HG03066 (cell line): ENCODE results near the gene GNA15.
"Not testable (repeated sequence)": the region's sequence is repeated elsewhere in the genome, so short reads cannot be mapped to it uniquely, and the experiment has no call there.

ENCODE experiments used
- ATAC-seq: cut with Tn5 transposase; IDR thresholded peaks from one replicate; pipeline ENCODE4 v1.9.1; 2021; ENCODE audit warnings: low read depth; ENCODE audit not compliant: unreplicated experiment

GNA15 gene

DNA sequence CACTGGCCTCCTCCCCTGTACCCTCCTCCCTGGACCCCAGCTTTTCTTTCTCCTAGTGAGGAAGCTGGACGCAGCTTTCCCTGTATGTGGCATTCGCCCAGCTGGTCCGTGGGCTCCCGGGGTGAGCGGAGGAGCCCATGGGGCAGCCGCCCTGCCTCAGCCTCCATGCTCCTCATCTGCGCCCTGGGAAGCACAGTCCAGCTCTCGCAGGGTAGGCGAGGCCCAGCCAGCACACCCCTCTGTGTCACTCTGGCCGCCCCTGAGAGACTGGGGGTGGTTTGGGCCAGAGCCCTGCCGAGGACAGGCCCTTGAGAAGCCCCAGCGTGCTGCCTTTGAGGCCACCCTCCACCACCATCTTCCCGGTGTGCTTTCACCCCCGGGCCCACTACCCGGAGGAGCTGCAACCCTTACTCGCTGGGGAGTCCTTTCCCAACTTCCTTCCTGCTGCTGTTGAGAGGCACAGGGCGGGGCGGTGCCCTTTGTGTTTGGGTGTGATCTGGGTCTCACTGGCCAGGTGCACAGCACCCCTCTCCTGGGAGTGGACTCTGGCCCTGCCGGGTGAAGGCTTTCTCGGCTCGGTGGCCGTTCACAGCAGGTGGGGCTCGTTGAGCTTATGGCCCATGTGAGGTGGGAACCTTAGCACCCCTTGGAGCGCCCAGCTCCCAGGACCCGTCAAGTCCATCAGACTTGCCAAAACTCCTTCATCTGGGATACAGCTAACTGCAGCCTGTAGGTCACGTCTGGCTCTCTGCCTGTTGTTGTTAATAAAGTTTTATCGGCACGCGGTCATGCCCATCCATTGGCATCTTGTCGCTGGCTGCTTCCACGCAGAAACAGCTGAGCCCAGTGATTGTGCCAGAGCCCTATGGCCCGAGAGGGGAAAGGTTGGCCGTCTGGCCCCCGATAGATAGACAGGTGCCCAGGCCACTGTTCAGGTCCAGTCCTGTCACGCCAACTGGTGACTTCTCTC lies 53.1 kb downstream of the GNA15 start:
- ATAC-seq, result no peak

DNA sequence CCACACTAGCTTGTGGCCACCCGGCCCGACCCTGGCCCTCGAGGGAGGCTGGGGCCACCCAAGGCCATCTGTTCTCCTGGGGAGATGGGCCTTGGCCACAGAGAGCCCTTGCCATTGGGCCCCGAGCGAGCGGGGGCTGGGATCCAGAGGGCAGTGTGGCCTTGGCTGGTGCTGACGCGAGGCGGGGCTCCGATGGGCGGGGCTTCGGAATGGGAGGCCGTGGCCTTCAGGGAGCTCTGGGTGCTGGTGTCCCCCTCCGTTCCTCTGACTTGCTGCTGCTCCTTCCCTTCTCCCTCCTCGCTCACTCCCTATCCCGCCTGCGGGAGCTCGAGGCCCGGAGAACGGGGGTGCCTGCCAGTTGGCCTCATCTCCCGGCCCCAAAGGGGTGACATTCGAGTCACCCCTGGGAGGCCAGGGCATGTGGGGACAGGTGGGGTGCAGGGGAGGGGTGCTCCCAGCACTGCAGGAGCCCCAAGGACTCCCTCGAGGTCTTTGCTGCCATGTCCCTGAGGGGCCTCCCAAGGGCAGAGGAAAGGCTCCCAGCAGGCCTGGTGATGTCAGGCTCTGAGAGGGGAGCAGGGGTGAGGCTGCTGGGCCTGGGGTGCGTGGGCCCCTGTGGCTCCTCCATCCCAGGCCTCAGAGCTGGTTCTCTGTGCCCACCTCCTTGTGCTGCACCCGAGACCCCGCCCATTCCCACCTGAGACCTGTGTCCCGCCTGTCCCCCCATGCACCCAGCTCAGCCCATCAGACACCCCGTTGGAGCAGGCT lies 54.1 kb downstream of the GNA15 start:
- ATAC-seq, result no peak

DNA sequence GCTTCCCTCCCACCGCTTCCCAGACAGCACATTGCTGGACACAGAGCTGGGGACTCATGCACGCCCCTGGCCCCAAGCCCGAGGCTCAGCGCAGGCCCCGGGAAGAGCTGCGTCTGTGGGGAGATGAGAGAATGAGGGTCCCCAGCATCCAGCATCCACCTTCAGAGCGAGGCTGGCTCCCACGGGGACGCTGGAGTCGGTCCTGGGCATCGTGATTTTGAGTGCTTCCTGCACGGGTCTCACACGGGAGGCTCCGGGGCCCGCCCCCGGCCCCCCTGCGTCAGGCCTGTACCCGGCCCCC lies 54.6 kb downstream of the GNA15 start:
- no peak for ATAC-seq

DNA sequence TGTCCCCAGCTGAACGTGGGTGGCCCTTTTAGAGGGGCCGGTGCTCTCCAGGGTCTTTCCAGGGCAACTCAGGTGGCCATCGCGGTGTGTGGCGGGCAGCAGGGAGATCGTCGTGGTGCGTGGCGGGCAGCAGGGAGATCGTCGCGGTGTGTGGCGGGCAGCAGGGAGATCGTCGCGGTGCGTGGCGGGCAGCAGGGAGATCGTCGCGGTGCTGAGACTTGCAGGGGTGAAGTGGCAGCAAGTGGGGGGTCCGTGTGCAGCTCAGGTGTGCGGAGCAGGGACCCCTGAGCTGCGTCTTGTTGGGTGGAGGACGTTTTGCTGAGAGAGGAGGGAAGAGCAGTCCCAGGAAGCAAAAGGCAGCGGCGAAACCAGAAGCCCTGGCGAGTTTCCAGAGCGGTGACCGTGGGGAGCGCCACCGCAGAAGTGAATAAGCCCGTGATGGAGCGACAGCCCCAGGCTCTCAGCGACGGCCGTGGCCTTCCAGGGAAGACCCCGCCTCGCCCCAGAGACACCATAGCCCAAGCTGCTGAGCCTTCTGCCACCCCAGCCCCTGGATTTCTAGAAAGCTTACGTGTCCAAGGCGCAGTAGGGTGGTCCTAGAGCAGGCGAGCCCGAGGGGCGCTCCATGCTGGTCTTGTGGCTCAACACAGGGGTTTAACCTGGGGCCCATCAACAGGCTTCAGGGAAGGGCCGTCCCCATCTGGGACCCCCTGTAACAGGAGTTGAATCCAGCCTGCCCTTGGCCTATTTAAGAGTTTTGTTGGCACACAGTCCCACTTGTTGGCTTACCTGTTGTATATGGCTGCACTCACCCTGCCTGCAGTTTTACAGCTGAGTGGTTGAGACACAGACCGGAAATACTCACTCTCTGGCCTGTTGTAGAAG lies 55.3 kb downstream of the GNA15 start:
- no peak for ATAC-seq

DNA sequence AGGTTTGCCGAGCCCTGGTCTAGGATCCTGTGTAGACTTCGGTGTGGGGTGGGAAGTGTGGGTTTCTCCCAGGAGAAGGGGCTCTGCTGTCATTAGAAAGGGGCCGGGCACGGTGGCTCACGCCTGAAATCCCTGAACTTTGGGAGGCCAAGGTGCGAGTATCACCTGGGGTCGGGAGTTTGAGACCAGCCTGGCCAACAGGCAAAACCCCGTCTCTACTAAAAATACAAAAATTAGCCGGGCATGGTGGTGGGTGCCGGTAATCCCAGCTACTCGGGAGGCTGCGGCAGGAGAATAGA lies 55.9 kb downstream of the GNA15 start:
- not testable (repeated sequence) for ATAC-seq

DNA sequence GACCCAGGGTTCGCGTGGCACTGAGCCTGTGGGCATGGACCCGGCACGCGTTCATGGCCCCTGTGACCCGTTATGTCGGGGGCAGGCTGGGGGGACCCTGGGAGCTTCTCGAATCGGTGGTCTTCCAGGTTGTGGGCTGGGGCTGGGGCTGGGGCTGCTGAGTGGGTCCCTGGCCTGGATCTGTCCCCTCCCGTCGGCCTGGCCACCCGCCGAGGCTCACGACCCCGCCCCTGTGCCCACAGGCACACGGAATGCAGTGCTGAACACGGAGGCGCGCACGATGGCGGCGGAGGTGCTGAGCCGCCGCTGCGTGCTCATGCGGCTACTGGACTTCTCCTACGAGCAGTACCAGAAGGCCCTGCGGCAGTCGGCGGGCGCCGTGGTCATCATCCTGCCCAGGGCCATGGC lies 56.4 kb downstream of the GNA15 start:
- no peak for ATAC-seq

DNA sequence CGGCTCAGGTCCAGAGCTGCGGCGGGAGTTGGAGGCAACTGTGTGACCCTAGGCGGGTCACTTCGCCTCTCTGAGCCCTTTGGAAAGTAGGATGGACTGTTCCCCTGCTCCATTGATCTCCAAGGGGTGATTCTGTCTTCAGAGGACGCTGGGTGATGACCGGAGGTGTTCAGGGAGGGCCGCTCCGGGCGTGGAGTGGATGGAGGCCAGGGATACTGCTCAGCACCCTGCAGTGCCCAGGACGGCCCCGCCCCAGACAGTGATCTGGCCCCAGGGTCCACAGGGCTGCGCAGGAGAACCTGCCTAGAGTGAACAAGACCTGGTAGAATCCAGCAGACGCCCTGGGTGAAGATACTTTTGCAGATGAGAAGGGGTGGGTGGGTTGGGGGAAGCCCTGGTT lies 56.9 kb downstream of the GNA15 start:
- ATAC-seq, result no peak

DNA sequence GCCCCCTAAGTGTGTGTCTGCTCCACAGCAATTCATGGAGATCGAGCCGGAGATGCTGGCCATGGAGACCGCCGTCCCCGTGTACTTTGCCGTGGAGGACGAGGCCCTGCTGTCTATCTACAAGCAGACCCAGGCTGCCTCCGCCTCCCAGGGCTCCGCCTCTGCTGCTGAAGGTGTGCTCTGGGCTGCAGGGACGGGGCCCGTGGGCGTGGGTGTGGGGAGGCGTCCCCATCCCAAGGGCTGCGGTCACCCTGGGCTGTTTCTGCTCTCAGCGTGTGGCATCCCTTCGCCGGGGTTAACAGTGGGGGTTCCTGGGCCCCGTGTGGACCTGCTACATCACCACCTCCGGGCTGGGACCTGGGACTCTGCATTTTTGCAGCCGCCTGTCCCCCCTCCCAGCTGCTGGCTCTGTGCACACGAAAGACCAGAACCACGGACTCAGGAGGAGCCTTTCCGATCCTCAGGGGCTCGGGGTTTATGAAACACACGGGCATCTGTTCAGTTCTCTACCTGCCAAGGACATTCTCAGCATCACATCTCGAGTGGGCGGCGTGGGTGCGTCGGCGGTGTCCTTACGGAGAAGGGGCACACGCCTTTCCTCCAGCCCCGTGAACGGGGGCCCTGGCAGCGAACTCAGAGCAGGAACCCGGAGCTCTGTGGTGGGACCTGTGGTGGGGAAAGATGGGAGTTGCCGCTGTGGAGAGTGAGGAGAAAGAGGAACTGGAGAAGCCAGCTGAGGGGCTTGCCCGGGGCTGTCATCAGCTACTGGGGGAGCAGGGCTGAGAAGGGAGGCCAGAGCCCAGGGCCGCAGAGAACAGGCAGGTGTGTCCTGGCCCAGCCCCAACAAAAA lies 57.6 kb downstream of the GNA15 start:
- ATAC-seq, result no peak

DNA sequence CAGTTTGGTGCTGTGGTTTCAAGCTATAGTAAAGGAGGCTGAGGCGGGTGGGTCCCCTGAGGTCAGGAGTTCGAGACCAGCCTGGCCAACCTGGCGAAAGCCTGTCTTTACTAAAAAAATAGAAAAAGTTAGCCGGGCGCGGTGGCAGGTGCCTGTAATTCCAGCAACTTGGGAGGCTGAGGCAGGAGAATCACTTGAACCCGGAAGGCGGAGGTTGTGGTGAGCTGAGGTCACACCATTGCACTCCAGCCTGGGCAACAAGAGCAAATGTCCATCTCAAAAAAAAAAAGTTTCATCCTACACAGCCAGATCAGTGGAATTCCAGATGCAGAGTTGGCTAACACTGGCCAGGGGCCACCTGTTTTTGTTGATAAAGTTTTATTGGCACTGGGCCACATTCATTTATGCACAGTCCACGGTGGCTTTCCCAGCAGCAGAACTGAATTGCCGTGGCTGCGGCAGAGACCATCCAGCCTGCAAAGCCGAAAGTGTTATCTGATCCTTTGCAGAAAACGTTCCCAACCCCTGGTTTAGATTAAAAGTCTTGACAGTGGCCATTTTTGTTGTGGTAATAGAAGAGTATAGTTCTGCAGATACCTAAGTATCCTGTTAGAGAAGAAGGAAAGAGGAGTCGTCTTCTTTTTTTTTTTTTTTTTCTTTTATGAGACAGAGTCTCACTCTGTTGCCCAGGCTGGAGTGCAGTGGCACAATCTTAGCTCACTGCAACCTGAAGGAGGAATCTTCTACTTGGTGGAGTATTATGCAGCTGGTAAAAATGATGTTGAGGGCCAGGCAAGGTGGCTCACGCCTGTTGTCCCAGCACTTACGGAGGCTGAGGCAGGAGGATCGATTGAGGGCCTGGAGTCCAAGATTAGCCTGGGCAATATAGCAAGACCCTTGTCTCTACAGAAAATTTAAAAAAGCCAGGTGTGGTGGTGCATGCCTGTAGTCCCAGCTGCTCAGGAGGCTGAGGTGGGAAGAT lies 58.6 kb downstream of the GNA15 start:
- no peak for ATAC-seq

DNA sequence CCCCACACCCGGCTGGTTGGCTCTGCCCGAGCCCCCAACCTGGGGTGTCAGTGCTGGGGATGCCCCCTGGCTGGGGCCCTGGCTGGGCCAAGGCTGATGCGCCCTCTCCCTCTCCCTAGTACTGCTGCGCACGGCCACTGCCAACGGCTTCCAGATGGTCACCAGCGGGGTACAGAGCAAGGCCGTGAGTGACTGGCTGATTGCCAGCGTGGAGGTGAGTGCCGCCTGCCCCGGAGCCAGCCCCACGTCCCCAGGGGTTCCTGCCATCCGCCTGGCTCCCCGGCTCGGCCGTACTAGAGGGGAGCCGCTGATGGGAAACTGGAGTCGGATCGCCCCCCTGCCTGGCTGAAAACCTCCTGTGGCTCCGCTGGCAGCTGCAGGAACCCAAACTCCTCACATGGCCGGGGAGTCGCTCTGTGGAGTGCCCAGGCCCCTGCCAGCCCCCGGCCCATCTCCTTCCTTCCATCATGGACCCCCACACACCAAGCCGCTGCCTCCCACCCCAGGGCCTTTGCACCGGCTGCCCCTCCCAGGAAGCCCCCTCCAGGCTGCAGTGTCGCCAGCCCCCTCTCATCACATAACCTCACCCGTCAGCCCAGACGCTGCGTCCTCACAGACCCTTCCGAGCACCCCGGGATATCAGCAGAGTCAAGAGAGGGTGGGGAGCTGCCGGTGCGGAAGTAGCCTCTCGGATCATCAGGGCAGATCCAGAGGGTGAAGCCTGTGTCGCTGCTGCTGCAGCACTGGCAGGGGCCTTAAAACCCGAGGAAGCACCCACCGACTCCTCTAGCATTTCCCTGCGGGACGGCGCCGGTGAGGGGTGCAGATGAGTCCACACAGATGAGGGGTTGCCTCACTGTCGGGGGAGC lies 60.5 kb downstream of the GNA15 start:
- no peak for ATAC-seq

DNA sequence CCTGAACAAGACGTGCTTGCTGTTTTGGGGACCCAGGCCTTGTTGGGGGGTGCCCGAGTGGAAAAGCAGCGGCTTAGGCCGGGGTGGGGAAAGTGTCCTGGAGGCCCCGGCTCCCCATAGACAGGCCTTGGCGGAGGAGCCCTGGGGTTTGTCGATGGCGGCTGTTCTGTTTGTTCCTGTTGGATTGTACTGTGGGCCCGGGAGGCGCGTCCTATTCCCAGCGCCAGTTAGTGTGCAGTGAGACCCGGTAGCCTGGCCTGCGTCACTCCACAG lies 61.0 kb downstream of the GNA15 start:
- no peak for ATAC-seq

DNA sequence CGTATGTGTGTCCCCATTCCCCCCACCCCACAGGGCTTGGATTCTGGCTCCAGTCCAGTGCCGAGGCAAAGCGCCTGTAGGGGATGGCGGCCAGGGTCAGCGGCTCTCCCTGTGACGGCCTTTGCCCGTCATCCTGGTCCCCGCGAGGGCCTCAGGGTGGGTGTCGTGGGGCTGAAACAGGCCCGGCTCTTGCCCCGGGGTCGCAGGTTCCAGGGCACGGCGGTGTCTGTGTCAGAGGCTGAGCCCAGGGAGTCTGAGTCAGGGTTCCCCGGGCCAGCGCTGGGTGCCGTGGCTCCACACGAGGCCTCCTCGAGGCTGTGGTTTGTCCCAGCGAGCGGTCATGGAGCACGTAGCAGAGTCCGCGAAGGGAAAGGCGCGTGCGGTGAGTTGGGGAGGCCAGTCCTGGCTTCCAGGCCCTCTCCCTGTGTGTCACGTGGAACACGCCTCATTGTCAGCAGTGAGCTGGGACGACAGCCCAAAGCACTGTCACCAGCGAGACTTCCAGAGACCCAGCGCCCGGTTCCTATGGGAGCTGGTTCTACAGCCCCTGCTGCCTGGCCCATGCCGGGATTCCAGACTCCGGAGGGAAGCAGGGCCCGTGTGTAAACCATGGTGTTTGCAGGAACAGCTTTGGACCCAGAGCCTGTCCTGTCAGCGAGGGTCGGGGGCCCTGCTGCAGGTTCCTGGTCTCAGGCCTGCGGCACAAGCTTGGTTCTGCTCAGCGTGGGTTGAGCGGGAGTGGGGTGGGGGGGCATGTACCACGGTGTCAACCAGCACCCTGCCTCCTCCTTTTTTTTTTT lies 63.3 kb downstream of the GNA15 start:
- ATAC-seq, result no peak

DNA sequence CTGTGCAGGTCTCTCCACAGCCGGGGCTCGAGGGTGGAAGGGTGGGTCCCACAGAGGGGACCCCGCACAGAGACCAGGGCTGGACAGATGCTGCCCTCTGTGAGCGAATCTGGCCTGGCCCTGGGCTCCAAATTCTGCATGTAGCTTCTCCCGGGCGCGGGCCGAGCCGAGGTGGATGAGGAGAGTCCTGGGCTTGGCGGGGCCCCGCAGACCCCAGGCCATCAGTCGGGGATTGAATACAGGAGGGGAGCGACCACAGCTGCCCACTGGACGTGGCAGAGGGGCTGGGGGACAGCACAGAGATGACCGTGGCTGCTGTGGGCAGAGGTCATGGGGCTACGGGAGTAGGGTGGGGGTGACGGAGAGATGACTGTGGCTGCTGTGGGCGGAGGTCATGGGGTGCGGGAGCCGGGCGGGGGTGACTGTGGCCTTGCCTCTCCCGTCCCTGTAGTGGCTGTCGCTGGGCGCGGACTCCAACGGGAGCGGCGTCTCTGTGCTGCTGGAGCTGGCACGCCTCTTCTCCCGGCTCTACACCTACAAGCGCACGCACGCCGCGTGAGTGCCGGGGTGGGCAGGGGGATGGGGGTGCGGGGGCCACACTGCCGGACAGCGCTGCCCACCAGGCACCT lies 65.4 kb downstream of the GNA15 start:
- ATAC-seq, result no peak

DNA sequence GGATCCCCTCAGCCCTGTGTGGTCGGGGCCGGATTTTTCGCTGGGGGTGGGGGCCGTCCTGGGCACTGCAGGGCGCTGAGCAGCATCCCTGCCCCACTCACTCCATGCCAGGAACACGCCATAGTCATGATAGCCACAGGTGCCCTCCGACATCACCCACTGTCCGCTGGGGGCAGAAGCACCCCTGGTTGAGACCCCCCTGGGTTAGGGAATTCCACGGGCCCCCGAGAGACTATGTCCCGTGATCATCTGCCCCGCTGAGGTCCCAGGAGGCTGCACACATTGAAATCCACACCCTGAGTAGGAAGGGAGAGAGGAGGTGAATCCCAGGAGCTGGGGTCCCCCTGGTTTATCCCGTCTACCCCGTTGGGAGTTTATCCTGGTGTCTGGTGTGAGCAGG lies 66.1 kb downstream of the GNA15 start:
- no peak for ATAC-seq

DNA sequence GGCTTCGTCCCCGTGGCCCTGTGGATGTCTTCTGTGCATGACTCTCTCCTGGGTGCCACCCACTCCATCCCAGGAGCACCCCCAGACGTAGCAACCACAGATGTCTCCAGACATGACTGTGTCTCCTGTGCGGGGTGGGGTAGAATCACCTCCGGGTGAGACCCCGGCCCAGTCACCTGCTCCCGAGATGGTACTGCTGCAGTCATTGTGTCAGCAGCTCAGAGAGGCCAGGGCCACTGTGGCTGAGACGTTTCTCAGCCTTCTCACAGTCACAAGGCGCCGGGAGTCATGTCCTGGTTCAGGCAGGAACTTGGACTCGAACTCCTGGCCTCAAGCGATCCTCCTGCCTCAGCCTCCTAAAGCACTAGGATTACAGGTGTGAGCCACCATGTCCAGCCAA lies 66.5 kb downstream of the GNA15 start:
- ATAC-seq, result no peak

DNA sequence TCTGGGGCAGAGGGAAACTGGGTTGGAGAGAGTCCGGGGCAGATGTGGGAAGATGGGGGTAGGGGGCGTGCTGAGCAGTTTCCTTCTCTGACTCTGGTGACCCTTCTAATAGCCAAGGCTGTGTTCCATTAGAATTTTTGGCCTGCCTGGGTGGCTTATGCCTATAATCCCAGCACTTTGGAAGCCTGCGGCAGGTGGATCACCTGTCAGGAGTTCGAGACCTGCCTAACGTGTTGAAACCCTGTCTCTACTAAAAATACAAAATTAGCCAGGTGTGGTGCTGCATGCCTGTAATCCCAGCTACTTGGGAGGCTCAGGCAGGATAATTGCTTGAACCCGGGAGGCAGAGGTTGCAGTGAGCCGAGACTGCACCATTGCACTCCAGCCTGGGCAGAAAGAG lies 67.1 kb downstream of the GNA15 start:
- ATAC-seq, result not testable (repeated sequence)
